ENCODE results near the gene CERCAM. TPM values are rescaled to one million over a fixed set of nuclear protein-coding genes. Genes with fewer than 3 reads are reported as not detected.

The CERCAM gene
- total and polyA plus RNA-seq, 2 of the 4 experiments (the other 2 are of a cell fraction): 15.1 to 118 TPM

GRCh38 chr9:128404560-128404959 is 16.1 kb upstream of the CERCAM start:
- Histone ChIP-seq H3K4me1 (ENCODE audit: control insufficient read depth, insufficient read depth, low read length) (peaks cover 6% of the 10 kb centered on the region), H4K5ac (ENCODE audit: low read depth, low read length) (no peak overlapping the region), H2BK120ac (ENCODE audit: low read depth, low read length) (no peak overlapping the region), H3K9ac (ENCODE audit: low read depth, low read length) (no peak overlapping the region), H3K23ac (ENCODE audit: low read depth, low read length) (no peak overlapping the region), H3K4me3 (ENCODE audit: insufficient read depth, low read depth, low read length) (no peak overlapping the region), H3K14ac (replicated peaks; ENCODE audit: low read depth, low read length) (no peak overlapping the region), H4K20me1 (ENCODE audit: insufficient read depth, low read length) (no peaks in the 10 kb centered on the region), H2AK9ac (replicated peaks; ENCODE audit: low read depth, low read length, poor library complexity) (no peak overlapping the region), H3K4ac (ENCODE audit: low read depth, low read length) (no peak overlapping the region), H2AFZ (replicated peaks; ENCODE audit: low read length, poor library complexity) (no peak overlapping the region), H4K8ac (ENCODE audit: low read depth in 2 of 2, low read length in 2 of 2) (no peak overlapping the region), H2BK15ac (ENCODE audit: low read depth, low read length) (no peak overlapping the region), H3K18ac (ENCODE audit: low read depth, low read length) (no peak overlapping the region), H3K27me3 (ENCODE audit: control insufficient read depth, insufficient read depth, low read length) (peaks cover 2% of the 10 kb centered on the region; the same call in 1 of the 2 replicates), H2BK20ac (ENCODE audit: low read depth, low read length) (no peak overlapping the region), H3K36me3 (ENCODE audit: control insufficient read depth, insufficient read depth, low read length) (no peaks in the 10 kb centered on the region), H3K9me1 (ENCODE audit: insufficient read depth, low read length) (peaks cover 4% of the 10 kb centered on the region; the same call in 1 of the 2 replicates), H2BK5ac (ENCODE audit: low read depth, low read length, poor library complexity, severe bottlenecking) (no peak overlapping the region), H4K91ac (ENCODE audit: insufficient read depth, low read depth, low read length) (no peak overlapping the region), H3K27ac (ENCODE audit: insufficient read depth, low read length) (no peak overlapping the region), H3K79me1 (ENCODE audit: low read depth in 1 of 2, low read length in 2 of 2) (no peaks in the 10 kb centered on the region), H3K9me3 (ENCODE audit: control insufficient read depth, insufficient read depth, low read length) (no peaks in the 10 kb centered on the region), H3K4me2 (ENCODE audit: low read depth, low read length) (no peak overlapping the region), H2AK5ac (ENCODE audit: low read depth, low read length) (peak overlapping the region; percentile 26; the same call in 1 of the 2 replicates), H3K56ac (ENCODE audit: extremely low read depth, insufficient read depth, low read length) (no peak overlapping the region)
- in situ Hi-C loops (cut with MboI; ENCODE audit: low sequenced_read_pairs): no loop called here
- dilution Hi-C loops (cut with HindIII; ENCODE audit: low sequenced_read_pairs, unreplicated experiment): no loop called here
- POLR2A ChIA-PET (ENCODE audit: unreplicated experiment): interaction anchor here (0.8 kb wide), 1 partner anchor 532 kb away, joined by 4 read pairs; no protein-coding TSS in a partner anchor
- CTCF ChIA-PET: no interaction called here
- no CpG with 5 or more reads among the region's 5 CpGs for WGBS, 2 experiments (ENCODE audit: extremely low coverage in 2 of 2, insufficient read length in 1 of 2)
- TF ChIP-seq CHD1 (IDR thresholded peaks at IDR 0.05; ENCODE audit: low read depth, low read length) (no peak), SMC3 (IDR thresholded peaks at IDR 0.05; ENCODE audit: low read depth, low read length) (no peak), MAFK (IDR thresholded peaks at IDR 0.05; ENCODE audit: low read depth, low read length) (no peak), RCOR1 (IDR thresholded peaks at IDR 0.05; ENCODE audit: insufficient replicate concordance, low read length) (no peak), MXI1 (IDR thresholded peaks at IDR 0.05; ENCODE audit: borderline replicate concordance, low read depth, low read length) (no peak), RFX5 (IDR thresholded peaks at IDR 0.05; ENCODE audit: low read depth, low read length) (no peak), POLR2A (IDR thresholded peaks at IDR 0.05; ENCODE audit: low read depth, low read length) (no peak), CEBPB (IDR thresholded peaks at IDR 0.05; ENCODE audit: low read depth, low read length) (no peak), RAD21 (IDR thresholded peaks at IDR 0.05; ENCODE audit: low read length) (no peak), BHLHE40 (IDR thresholded peaks at IDR 0.05; ENCODE audit: low read depth, low read length) (no peak)
- ATAC-seq (ENCODE audit: low read depth): no peak
- DNase-seq: no peak
- intact Hi-C loops (cut with micrococcal nuclease): no loop called here
- no TSS peak for BruUV-seq (replicated peaks)

Data from IMR-90 (cell line).